SK-N-SH (cell line): ENCODE data around the gene SLC22A15. TPM values are rescaled to one million over a fixed set of nuclear protein-coding genes. Genes with fewer than 3 reads are reported as not detected.

Source experiments
- CTCF ChIA-PET: fragments of 300-600, 350-600 bp; formaldehyde crosslinking; extraction: SDS; loops from one replicate; lab custom pipeline; 2021; lab: Yijun Ruan, JAX
- POLR2A ChIA-PET: fragments of 350-600 bp; sonication (Branson Sonifier 250); formaldehyde crosslinking; extraction: SDS; loops from one replicate; lab custom pipeline; 2020; ENCODE audit warnings: antibody characterized with exemption, inconsistent platforms; lab: Yijun Ruan, JAX
- DNase-seq: peaks from one replicate; pipeline ENCODE4 v3.0.0; 2012
- H2AFZ ChIP-seq: fragments of 200-600 bp; sonication (generic); 2 replicates; pipeline ENCODE4 v1.8.1; 2016; ENCODE audit warnings: antibody characterized with exemption, mild to moderate bottlenecking, low read depth
- H3F3A ChIP-seq: fragments of 200-600 bp; sonication (generic); replicated peaks from 2 replicates; pipeline ENCODE3; 2016; ENCODE audit warnings: antibody characterized with exemption, mild to moderate bottlenecking; ENCODE audit not compliant: insufficient read depth
- H3K27ac ChIP-seq, 2 experiments: fragments of 200-500 bp in 1 of 2; fragments of 200-600 bp in 1 of 2; sonication (Bioruptor generic) in 1 of 2; sonication (generic), shearing (Covaris generic) in 1 of 2; 2 replicates each; pipeline versions ENCODE4 v1.5.1 to v1.6.1; 2014 to 2016; ENCODE audit warnings: low read depth in 2 of 2, inconsistent platforms in 1 of 2, low read length in 1 of 2, mild to moderate bottlenecking in 1 of 2, mixed read lengths in 1 of 2
- H3K27me3 ChIP-seq: fragments of 200-600 bp; sonication (generic), shearing (Covaris generic); 2 replicates; pipeline ENCODE4 v1.6.1; 2016; ENCODE audit warnings: mixed run types; ENCODE audit not compliant: insufficient read depth
- H3K36me3 ChIP-seq, 2 experiments: fragments of 200-500 bp in 1 of 2; fragments of 200-600 bp in 1 of 2; sonication (Bioruptor generic) in 1 of 2; sonication (generic) in 1 of 2; replicated peaks in 1 of 2; 2 replicates each; pipeline versions ENCODE3 to v1.5.1; 2014 to 2016; ENCODE audit warnings: low read length in 1 of 2, mild to moderate bottlenecking in 1 of 2; ENCODE audit not compliant: insufficient read depth in 2 of 2, control insufficient read depth in 1 of 2
- H3K4me1 ChIP-seq, 2 experiments: fragments of 200-500 bp in 1 of 2; fragments of 200-600 bp in 1 of 2; sonication (Bioruptor generic) in 1 of 2; sonication (generic), shearing (Covaris generic) in 1 of 2; 2 replicates each; pipeline versions ENCODE4 v1.5.1 to v1.6.1; 2014 to 2016; ENCODE audit warnings: low read depth in 1 of 2, low read length in 1 of 2, mixed run types in 1 of 2; ENCODE audit not compliant: insufficient read depth in 2 of 2, control insufficient read depth in 1 of 2
- H3K4me2 ChIP-seq: fragments of 200-600 bp; sonication (generic), shearing (Covaris generic); 2 replicates; pipeline ENCODE4 v1.6.1; 2017; ENCODE audit warnings: mixed run types
- H3K4me3 ChIP-seq, 2 experiments: fragments of 200-500 bp in 1 of 2; fragments of 200-600 bp in 1 of 2; sonication (Bioruptor generic) in 1 of 2; sonication (generic), shearing (Covaris generic) in 1 of 2; 2 replicates each; pipeline versions ENCODE4 v1.5.1 to v1.8.1; 2014 to 2016; ENCODE audit warnings: low read depth in 2 of 2, inconsistent platforms in 1 of 2, low read length in 1 of 2, mild to moderate bottlenecking in 1 of 2, mixed read lengths in 1 of 2, moderate library complexity in 1 of 2
- H3K79me2 ChIP-seq: fragments of 200-600 bp; sonication (generic); 2 replicates; pipeline ENCODE4 v1.8.1; 2017; ENCODE audit warnings: mild to moderate bottlenecking; ENCODE audit not compliant: insufficient read depth
- H3K9ac ChIP-seq: fragments of 200-600 bp; sonication (generic); 2 replicates; pipeline ENCODE4 v1.6.1; 2017; ENCODE audit warnings: mixed run types
- H3K9me2 ChIP-seq: fragments of 200-600 bp; sonication (generic); 2 replicates; pipeline ENCODE4 v1.6.1; 2017; ENCODE audit warnings: mixed run types
- H3K9me3 ChIP-seq: fragments of 200-600 bp; sonication (generic); 2 replicates; pipeline ENCODE4 v1.6.1; 2017; ENCODE audit warnings: mixed run types, mild to moderate bottlenecking, moderate library complexity
- H4K20me1 ChIP-seq: fragments of 200-600 bp; sonication (generic); 2 replicates; pipeline ENCODE4 v1.6.1; 2017; ENCODE audit warnings: mild to moderate bottlenecking, mixed run types; ENCODE audit not compliant: insufficient read depth
- CHD2 ChIP-seq: fragments of 150-350 bp; IDR thresholded peaks from 2 replicates; pipeline ENCODE4 v1.6.1; 2018; ENCODE audit warnings: low read length; ENCODE audit not compliant: partially characterized antibody
- ELF1 ChIP-seq: IDR thresholded peaks from 2 replicates; pipeline ENCODE4 v1.4.0; 2012
- EP300 ChIP-seq, 2 experiments: IDR thresholded peaks; 2 replicates each; pipeline versions ENCODE4 v1.4.0 to v1.6.1; 2012; ENCODE audit warnings: borderline replicate concordance in 1 of 2, low read depth in 1 of 2, low read length in 1 of 2
- EZH2phosphoT487 ChIP-seq: fragments of 200-600 bp; sonication (generic); IDR thresholded peaks from 2 replicates; pipeline ENCODE4 v1.6.1; 2017; ENCODE audit warnings: low read depth, mixed run types, mild to moderate bottlenecking, antibody characterized with exemption, moderate library complexity, borderline replicate concordance
- FOXM1 ChIP-seq: IDR thresholded peaks from 2 replicates; pipeline ENCODE4 v1.4.0; 2012; ENCODE audit warnings: low read depth, mild to moderate bottlenecking
- GABPA ChIP-seq: IDR thresholded peaks from 2 replicates; pipeline ENCODE4 v1.4.0; 2012; ENCODE audit warnings: low read depth, mild to moderate bottlenecking
- GATA2 ChIP-seq: sonication (generic); formaldehyde crosslinking; IDR thresholded peaks from 2 replicates; pipeline ENCODE4 v1.5.0; 2020; ENCODE audit warnings: mild to moderate bottlenecking, missing genetic modification reagents
- MEF2A ChIP-seq: IDR thresholded peaks from 2 replicates; pipeline ENCODE4 v1.4.0; 2012; ENCODE audit warnings: low read depth, borderline replicate concordance
- MXI1 ChIP-seq: IDR thresholded peaks from 2 replicates; pipeline ENCODE4 v1.6.1; 2012; ENCODE audit warnings: mild to moderate bottlenecking, low read depth, low read length, improper control_type of control experiment
- NRF1 ChIP-seq: IDR thresholded peaks from 2 replicates; pipeline ENCODE4 v1.6.1; 2012; ENCODE audit warnings: low read depth, mild to moderate bottlenecking, low read length
- POLR2AphosphoS5 ChIP-seq: IDR thresholded peaks from 2 replicates; pipeline ENCODE4 v1.6.1; 2012; ENCODE audit warnings: low read depth, low read length
- RAD21 ChIP-seq: IDR thresholded peaks from 2 replicates; pipeline ENCODE4 v1.6.1; 2012; ENCODE audit warnings: mild to moderate bottlenecking, low read length
- RCOR1 ChIP-seq: fragments of 150-350 bp; IDR thresholded peaks from 2 replicates; pipeline ENCODE4 v1.6.1; 2017; ENCODE audit warnings: antibody characterized with exemption, low read length
- RFX5 ChIP-seq: IDR thresholded peaks from 2 replicates; pipeline ENCODE4 v1.6.1; 2012; ENCODE audit warnings: mild to moderate bottlenecking, improper control_type of control experiment, low read length
- SIN3A ChIP-seq: IDR thresholded peaks from 2 replicates; pipeline ENCODE4 v1.6.1; 2012; ENCODE audit warnings: low read depth, mild to moderate bottlenecking, low read length, moderate library complexity, borderline replicate concordance
- WGBS: methylation state at CpG from one replicate; pipeline ENCODE4 v1.1.6; 2017; ENCODE audit warnings: low lambda C conversion rate; 5-methylcytosine and 5-hydroxymethylcytosine counted together
- polyA plus RNA-seq, 3 experiments: library from polyadenylated mRNA; depleted of rRNA; stranded (reverse); fragments of >200 nt; gene quantifications; 2 replicates each; pipeline ENCODE4 v1.2.3, GENCODE V29; 2012
- TF ChIP-seq, protein P1 (sequence below): IDR thresholded peaks from 2 replicates; pipeline ENCODE4 v1.4.0; 2012; ENCODE audit warnings: low read depth, borderline replicate concordance
- TF ChIP-seq, protein P2 (sequence below): fragments of 150-350 bp; IDR thresholded peaks from 2 replicates; pipeline ENCODE4 v1.6.1; 2017; ENCODE audit warnings: antibody characterized with exemption, low read length, low read depth, borderline replicate concordance
- TF ChIP-seq, protein P3 (sequence below): IDR thresholded peaks from 2 replicates; pipeline ENCODE4 v1.6.1; 2012; ENCODE audit warnings: mild to moderate bottlenecking, low read depth, low read length, moderate library complexity

Gene SLC22A15
- polyA plus RNA-seq, 1 of the 3 experiments (the other 2 are of a cell fraction), result 0.13 TPM

DNA sequence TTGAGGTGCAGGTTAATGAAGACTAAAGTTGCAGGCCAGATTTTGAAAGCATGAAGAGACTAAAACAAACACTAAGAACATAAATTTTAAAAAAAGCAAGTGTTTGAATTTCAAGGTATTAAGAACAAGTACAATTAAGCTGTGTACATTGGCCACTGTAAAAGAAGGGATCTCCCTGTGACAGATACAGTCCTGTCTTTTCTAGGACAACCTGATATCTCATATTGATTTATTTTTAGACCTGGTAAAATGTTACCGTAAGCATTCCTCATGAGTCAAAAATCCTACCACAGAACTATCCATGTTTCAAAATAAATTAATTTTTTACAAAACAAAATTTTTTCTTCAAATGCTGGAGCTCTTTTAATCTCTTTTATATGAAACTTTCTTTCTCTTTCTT is 39.4 kb downstream of the SLC22A15 start:
- WGBS, result 95% methylated on average over 1 of the region's 1 CpG
- ChIA-PET POLR2A (no interaction called here), CTCF (interaction anchor here (2.5 kb wide), 1 partner anchor 25 kb away, joined by 7 read pairs; no protein-coding TSS in a partner anchor)
- Histone ChIP-seq H3F3A (no peaks in the 10 kb centered on the region), H3K27ac (no peak overlapping the region), H3K4me2 (no peak overlapping the region), H2AFZ (no peak overlapping the region), H3K9me2 (no peaks in the 10 kb centered on the region), H3K4me1 (no peaks in the 10 kb centered on the region; a peak in 1 of 4 replicates), H3K4me3 (no peak overlapping the region), H3K9ac (no peak overlapping the region), H3K9me3 (no peaks in the 10 kb centered on the region), H3K36me3 (no peaks in the 10 kb centered on the region), H3K27me3 (no peaks in the 10 kb centered on the region), H4K20me1 (no peaks in the 10 kb centered on the region)
- DNase-seq, result no peak
- TF ChIP-seq POLR2AphosphoS5, result no peak
- no peak for TF ChIP-seq CHD2
- TF ChIP-seq, protein P1, sequence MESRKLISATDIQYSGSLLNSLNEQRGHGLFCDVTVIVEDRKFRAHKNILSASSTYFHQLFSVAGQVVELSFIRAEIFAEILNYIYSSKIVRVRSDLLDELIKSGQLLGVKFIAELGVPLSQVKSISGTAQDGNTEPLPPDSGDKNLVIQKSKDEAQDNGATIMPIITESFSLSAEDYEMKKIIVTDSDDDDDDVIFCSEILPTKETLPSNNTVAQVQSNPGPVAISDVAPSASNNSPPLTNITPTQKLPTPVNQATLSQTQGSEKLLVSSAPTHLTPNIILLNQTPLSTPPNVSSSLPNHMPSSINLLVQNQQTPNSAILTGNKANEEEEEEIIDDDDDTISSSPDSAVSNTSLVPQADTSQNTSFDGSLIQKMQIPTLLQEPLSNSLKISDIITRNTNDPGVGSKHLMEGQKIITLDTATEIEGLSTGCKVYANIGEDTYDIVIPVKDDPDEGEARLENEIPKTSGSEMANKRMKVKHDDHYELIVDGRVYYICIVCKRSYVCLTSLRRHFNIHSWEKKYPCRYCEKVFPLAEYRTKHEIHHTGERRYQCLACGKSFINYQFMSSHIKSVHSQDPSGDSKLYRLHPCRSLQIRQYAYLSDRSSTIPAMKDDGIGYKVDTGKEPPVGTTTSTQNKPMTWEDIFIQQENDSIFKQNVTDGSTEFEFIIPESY, result no peak
- TF ChIP-seq GABPA, result no peak
- no peak for TF ChIP-seq RFX5
- TF ChIP-seq, protein P2, sequence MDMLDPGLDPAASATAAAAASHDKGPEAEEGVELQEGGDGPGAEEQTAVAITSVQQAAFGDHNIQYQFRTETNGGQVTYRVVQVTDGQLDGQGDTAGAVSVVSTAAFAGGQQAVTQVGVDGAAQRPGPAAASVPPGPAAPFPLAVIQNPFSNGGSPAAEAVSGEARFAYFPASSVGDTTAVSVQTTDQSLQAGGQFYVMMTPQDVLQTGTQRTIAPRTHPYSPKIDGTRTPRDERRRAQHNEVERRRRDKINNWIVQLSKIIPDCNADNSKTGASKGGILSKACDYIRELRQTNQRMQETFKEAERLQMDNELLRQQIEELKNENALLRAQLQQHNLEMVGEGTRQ, result no peak
- no peak for TF ChIP-seq ELF1
- no peak for TF ChIP-seq EP300 (IDR thresholded peaks at IDR 0.05; ENCODE audit: borderline replicate concordance in 1 of 2, low read depth in 1 of 2, low read length in 1 of 2)
- TF ChIP-seq, all 33 proteins: peak for 0
- no peaks in the 10 kb centered on the region for H3K79me2 ChIP-seq

DNA sequence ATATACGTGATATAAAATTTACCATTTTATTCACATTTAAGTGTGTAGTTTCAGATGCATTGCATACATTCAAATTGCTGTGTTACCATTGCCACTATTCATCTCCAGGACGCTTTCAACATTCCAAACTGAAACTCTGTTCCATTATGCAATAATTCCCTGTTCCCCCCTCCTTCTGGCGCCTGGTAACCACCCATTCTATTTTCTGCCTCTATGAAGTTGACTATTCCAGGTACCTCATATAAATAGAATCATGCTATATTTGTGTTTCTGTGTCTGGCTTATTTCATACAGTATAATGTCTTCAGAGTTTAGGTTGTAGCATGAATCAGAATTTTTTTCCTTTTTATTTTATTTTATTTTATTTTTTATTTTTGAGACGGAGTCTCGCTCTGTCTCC is 41.7 kb downstream of the SLC22A15 start:
- ChIA-PET CTCF (interaction anchor here (1.2 to 3.7 kb wide), 3 partner anchors 27 to 211 kb away, joined by 3 to 18 read pairs (median 7); no protein-coding TSS in a partner anchor), POLR2A (no interaction called here)
- Histone ChIP-seq H3K36me3 (no peaks in the 10 kb centered on the region), H3K27ac (no peak overlapping the region), H3F3A (no peaks in the 10 kb centered on the region), H4K20me1 (no peaks in the 10 kb centered on the region), H2AFZ (no peak overlapping the region), H3K9me2 (no peaks in the 10 kb centered on the region), H3K9me3 (no peaks in the 10 kb centered on the region), H3K4me2 (no peak overlapping the region), H3K9ac (no peak overlapping the region), H3K4me3 (no peak overlapping the region), H3K79me2 (no peaks in the 10 kb centered on the region), H3K27me3 (no peaks in the 10 kb centered on the region), H3K4me1 (no peaks in the 10 kb centered on the region)
- DNase-seq, result no peak
- WGBS, result 67% methylated on average over 5 of the region's 5 CpGs
- TF ChIP-seq RAD21, result no peak
- TF ChIP-seq GATA2, result no peak
- no peak for TF ChIP-seq NRF1
- TF ChIP-seq SIN3A, result no peak
- TF ChIP-seq MXI1, result no peak
- TF ChIP-seq ELF1, result no peak
- TF ChIP-seq MEF2A, result no peak
- TF ChIP-seq GABPA, result no peak
- TF ChIP-seq, protein P3, sequence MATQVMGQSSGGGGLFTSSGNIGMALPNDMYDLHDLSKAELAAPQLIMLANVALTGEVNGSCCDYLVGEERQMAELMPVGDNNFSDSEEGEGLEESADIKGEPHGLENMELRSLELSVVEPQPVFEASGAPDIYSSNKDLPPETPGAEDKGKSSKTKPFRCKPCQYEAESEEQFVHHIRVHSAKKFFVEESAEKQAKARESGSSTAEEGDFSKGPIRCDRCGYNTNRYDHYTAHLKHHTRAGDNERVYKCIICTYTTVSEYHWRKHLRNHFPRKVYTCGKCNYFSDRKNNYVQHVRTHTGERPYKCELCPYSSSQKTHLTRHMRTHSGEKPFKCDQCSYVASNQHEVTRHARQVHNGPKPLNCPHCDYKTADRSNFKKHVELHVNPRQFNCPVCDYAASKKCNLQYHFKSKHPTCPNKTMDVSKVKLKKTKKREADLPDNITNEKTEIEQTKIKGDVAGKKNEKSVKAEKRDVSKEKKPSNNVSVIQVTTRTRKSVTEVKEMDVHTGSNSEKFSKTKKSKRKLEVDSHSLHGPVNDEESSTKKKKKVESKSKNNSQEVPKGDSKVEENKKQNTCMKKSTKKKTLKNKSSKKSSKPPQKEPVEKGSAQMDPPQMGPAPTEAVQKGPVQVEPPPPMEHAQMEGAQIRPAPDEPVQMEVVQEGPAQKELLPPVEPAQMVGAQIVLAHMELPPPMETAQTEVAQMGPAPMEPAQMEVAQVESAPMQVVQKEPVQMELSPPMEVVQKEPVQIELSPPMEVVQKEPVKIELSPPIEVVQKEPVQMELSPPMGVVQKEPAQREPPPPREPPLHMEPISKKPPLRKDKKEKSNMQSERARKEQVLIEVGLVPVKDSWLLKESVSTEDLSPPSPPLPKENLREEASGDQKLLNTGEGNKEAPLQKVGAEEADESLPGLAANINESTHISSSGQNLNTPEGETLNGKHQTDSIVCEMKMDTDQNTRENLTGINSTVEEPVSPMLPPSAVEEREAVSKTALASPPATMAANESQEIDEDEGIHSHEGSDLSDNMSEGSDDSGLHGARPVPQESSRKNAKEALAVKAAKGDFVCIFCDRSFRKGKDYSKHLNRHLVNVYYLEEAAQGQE, result no peak
- TF ChIP-seq, protein P1, result no peak
- no peak for TF ChIP-seq FOXM1
- TF ChIP-seq RCOR1, result no peak
- no peak for TF ChIP-seq EZH2phosphoT487
- TF ChIP-seq EP300 (IDR thresholded peaks at IDR 0.05; ENCODE audit: borderline replicate concordance in 1 of 2, low read depth in 1 of 2, low read length in 1 of 2), result no peak
